Right lobe of liver (tissue), 4 donors: ENCODE measurements around the gene ENOX1.

Experiments used
- CTCF ChIP-seq, 4 donors: fragments of 200-600 bp in 3 of 4; fragments of 450-650 bp in 1 of 4; IDR thresholded peaks; one replicate each; pipeline versions ENCODE4 v1.5.1 to v1.8.0; 2016 to 2022; ENCODE audit warnings: antibody characterized with exemption in 4 of 4, mild to moderate bottlenecking in 2 of 4
- POLR2A ChIP-seq: fragments of 450-650 bp; IDR thresholded peaks from one replicate; pipeline ENCODE4 v1.6.1; 2017; ENCODE audit warnings: antibody characterized with exemption, mild to moderate bottlenecking
- donor health status: DM: no; HTN: no; CAD: no.
- donor health status: DM: no; HTN: no; CAD: no.
- donor health status: DM: no; HTN: yes; CAD: no.

- TF ChIP-seq CTCF (IDR thresholded peaks at IDR 0.05) (no peak), POLR2A (no peak)
These were observed 202.0 kb downstream of the ENOX1 start for GRCh38 chr13:43584751-43585150.
